Skin epidermis (tissue), 12 donors: ENCODE data around the gene LRRC39.

Experiments used
- H3K27ac ChIP-seq, 21 experiments: fragments of 200-600 bp; sonication (generic) in 11 of 21; one replicate each; pipeline ENCODE4 v1.5.0; 2020; ENCODE audit warnings: mild to moderate bottlenecking in 3 of 21, inconsistent platforms in 2 of 21, moderate library complexity in 2 of 21
- H3K4me3 ChIP-seq, 7 experiments: fragments of 200-600 bp; sonication (generic) in 2 of 7; one replicate each; pipeline ENCODE4 v1.5.0; 2020; ENCODE audit warnings: inconsistent platforms in 2 of 7, mild to moderate bottlenecking in 2 of 7, moderate library complexity in 1 of 7

LRRC39 gene

GRCh38 chr1:100152271-100152670, 25.8 kb downstream of the LRRC39 start:
- H3K4me3 ChIP-seq, result no peak overlapping the region
- no peak overlapping the region for H3K27ac ChIP-seq

GRCh38 chr1:100151679-100152078, 26.4 kb downstream of the LRRC39 start:
- H3K27ac ChIP-seq, result no peak overlapping the region
- no peak overlapping the region for H3K4me3 ChIP-seq

GRCh38 chr1:100147875-100148274, 30.2 kb downstream of the LRRC39 start:
- Histone ChIP-seq H3K4me3 (no peak overlapping the region), H3K27ac (no peak overlapping the region)

GRCh38 chr1:100146958-100147357, 31.1 kb downstream of the LRRC39 start:
- no peak overlapping the region for H3K4me3 ChIP-seq
- no peak overlapping the region for H3K27ac ChIP-seq

- H3K4me3 ChIP-seq, result no peak overlapping the region
- H3K27ac ChIP-seq, result no peak overlapping the region
These were observed 32.9 kb downstream of the LRRC39 start for GRCh38 chr1:100145116-100145515.

- Histone ChIP-seq H3K27ac (no peak overlapping the region), H3K4me3 (no peak overlapping the region)
These were observed 35.7 kb downstream of the LRRC39 start for GRCh38 chr1:100142343-100142742.

GRCh38 chr1:100141192-100141591, 36.9 kb downstream of the LRRC39 start:
- Histone ChIP-seq H3K4me3 (no peak overlapping the region), H3K27ac (no peak overlapping the region)

- Histone ChIP-seq H3K27ac (no peak overlapping the region), H3K4me3 (no peak overlapping the region)
These were observed 40.5 kb downstream of the LRRC39 start for GRCh38 chr1:100137602-100138001.

- H3K4me3 ChIP-seq, result no peak overlapping the region
These were observed 43.2 kb downstream of the LRRC39 start for GRCh38 chr1:100134872-100135271.

GRCh38 chr1:100132566-100133477, 45.2 kb downstream of the LRRC39 start, which contains the start of the genes SASS6 and TRMT13:
SASS6 (minus strand) TSS chr1:100132930; CDS start chr1:100132814, 116 bp downstream.
TRMT13 (plus strand) TSS chr1:100133163; CDS start chr1:100133169, 6 bp downstream.
- Histone ChIP-seq H3K4me3 (peak within 1 kb of the TSS; percentile 63 to 91 (median 75)), H3K27ac (peak within 1 kb of the TSS in 19 of 21 experiments; percentile 49 to 85 (median 78))

More at GRCh38 chr1:100134872-100135271, 43.2 kb downstream of the LRRC39 start:
- H3K27ac ChIP-seq, result no peak overlapping the region

- Histone ChIP-seq H3K27ac (no peak overlapping the region), H3K4me3 (peak overlapping the region in 4 of 7 experiments; percentile 68 to 81 (median 72))
These were observed 46.4 kb downstream of the LRRC39 start for GRCh38 chr1:100131623-100132022.

- no peak overlapping the region for H3K27ac ChIP-seq
- H3K4me3 ChIP-seq, result no peak overlapping the region
These were observed 47.4 kb downstream of the LRRC39 start for GRCh38 chr1:100130552-100131077.

GRCh38 chr1:100127226-100127625, 50.8 kb downstream of the LRRC39 start:
- H3K27ac ChIP-seq, result no peak overlapping the region
- no peak overlapping the region for H3K4me3 ChIP-seq

- Histone ChIP-seq H3K4me3 (no peak overlapping the region), H3K27ac (no peak overlapping the region)
These were observed 55.9 kb downstream of the LRRC39 start for GRCh38 chr1:100122177-100122576.

- H3K4me3 ChIP-seq, result no peak overlapping the region
- no peak overlapping the region for H3K27ac ChIP-seq
These were observed 62.5 kb downstream of the LRRC39 start for GRCh38 chr1:100115524-100115923.

GRCh38 chr1:100109554-100110066, 68.4 kb downstream of the LRRC39 start:
- Histone ChIP-seq H3K4me3 (no peak overlapping the region), H3K27ac (no peak overlapping the region)

- Histone ChIP-seq H3K4me3 (no peak overlapping the region), H3K27ac (no peak overlapping the region)
These were observed 70.4 kb downstream of the LRRC39 start for GRCh38 chr1:100107696-100108095.

- H3K4me3 ChIP-seq, result no peak overlapping the region
- H3K27ac ChIP-seq, result no peak overlapping the region
These were observed 76.5 kb downstream of the LRRC39 start for GRCh38 chr1:100101564-100101963.

- no peak overlapping the region for H3K27ac ChIP-seq
- no peak overlapping the region for H3K4me3 ChIP-seq
These were observed 77.9 kb downstream of the LRRC39 start for GRCh38 chr1:100100202-100100601.
